ENCODE data around the gene CD82. TPM values are rescaled to one million over a fixed set of nuclear protein-coding genes. Genes with fewer than 3 reads are reported as not detected.
A peak's percentile ranks its signal among the peaks of the same experiment; 100 is the strongest.
"Not testable (repeated sequence)": the region's sequence is repeated elsewhere in the genome, so short reads cannot be mapped to it uniquely, and the experiment has no call there.

The CD82 gene
- total RNA-seq, 1 donor from 2014 or later, result 16.1 TPM

DNA sequence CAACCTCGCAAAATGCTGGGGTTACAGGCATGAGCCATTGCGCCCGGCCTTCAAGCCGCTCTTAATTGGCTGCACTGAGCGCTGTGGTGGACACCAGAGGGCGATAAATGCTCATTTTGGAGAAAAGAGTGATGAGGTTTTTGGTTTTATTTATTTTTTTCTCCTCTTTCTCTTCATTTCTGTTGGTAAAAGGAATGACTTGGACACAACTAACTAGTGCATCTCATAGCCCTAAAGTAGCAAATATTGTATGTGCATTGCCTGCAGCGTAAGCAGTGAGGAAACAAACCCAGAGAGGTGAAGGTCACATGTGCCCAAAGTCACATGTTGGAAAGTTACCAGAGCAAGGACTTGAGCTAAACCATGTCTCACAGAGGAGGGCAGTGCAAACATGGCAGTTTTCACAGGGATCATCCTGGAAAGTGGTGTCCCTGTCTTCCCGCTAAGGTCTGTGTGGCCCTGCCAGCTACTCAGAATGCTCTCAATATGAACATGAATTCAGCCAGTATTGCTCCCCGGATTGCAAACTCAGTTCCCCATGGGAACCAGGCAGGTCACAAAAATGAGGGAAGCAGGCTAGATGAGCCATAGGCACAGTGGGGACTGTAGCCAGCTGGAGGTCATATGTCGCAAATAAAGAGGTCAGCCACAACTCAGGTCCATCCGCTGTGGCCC lies 8.6 kb upstream of the CD82 start:
- no peak overlapping the region for H3K27ac Mint-ChIP-seq (ENCODE audit: unreplicated experiment)
- TF ChIP-seq, protein P1, sequence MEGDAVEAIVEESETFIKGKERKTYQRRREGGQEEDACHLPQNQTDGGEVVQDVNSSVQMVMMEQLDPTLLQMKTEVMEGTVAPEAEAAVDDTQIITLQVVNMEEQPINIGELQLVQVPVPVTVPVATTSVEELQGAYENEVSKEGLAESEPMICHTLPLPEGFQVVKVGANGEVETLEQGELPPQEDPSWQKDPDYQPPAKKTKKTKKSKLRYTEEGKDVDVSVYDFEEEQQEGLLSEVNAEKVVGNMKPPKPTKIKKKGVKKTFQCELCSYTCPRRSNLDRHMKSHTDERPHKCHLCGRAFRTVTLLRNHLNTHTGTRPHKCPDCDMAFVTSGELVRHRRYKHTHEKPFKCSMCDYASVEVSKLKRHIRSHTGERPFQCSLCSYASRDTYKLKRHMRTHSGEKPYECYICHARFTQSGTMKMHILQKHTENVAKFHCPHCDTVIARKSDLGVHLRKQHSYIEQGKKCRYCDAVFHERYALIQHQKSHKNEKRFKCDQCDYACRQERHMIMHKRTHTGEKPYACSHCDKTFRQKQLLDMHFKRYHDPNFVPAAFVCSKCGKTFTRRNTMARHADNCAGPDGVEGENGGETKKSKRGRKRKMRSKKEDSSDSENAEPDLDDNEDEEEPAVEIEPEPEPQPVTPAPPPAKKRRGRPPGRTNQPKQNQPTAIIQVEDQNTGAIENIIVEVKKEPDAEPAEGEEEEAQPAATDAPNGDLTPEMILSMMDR (IDR thresholded peaks at IDR 0.05; ENCODE audit: unreplicated experiment), result peak; percentile 36
- no peak overlapping the region for H3K4me3 Mint-ChIP-seq (ENCODE audit: unreplicated experiment)
- H3K36me3 Mint-ChIP-seq (ENCODE audit: low read depth, unreplicated experiment), result no peaks in the 10 kb centered on the region
- peak; percentile 60 for DNase-seq (ENCODE audit: low spot score)
- H3K9me3 Mint-ChIP-seq (ENCODE audit: unreplicated experiment), result no peaks in the 10 kb centered on the region
- H3K27me3 Mint-ChIP-seq (ENCODE audit: unreplicated experiment), result peaks cover 7% of the 10 kb centered on the region
- peaks cover 3% of the 10 kb centered on the region for H3K4me1 Mint-ChIP-seq (ENCODE audit: unreplicated experiment)

DNA sequence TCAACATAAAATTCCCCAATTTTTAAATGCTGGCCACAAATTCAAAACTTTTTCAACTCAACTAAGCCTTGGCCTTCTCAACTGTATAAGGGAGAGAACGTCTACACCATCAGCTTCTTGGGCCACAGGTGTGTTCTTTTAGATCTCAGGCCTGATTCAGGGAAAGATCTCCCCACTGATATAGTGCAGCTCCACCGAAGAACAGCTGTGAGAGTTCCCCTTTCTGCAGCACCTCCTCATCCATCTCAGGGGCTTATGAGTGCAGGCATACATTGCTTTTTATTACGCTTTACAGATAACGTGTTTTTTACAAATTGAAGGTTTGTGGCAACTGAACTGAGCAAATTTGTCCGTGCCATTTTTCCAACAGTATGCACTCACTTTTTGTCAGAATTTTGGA lies 8.0 kb upstream of the CD82 start:
- H3K4me3 Mint-ChIP-seq (ENCODE audit: unreplicated experiment), result no peak overlapping the region
- no peaks in the 10 kb centered on the region for H3K9me3 Mint-ChIP-seq (ENCODE audit: unreplicated experiment)
- no peak for DNase-seq (ENCODE audit: low spot score)
- H3K27me3 Mint-ChIP-seq (ENCODE audit: unreplicated experiment), result peaks cover 7% of the 10 kb centered on the region
- no peak overlapping the region for H3K27ac Mint-ChIP-seq (ENCODE audit: unreplicated experiment)
- H3K4me1 Mint-ChIP-seq (ENCODE audit: unreplicated experiment), result peaks cover 3% of the 10 kb centered on the region
- TF ChIP-seq, protein P1 (IDR thresholded peaks at IDR 0.05; ENCODE audit: unreplicated experiment), result no peak
- H3K36me3 Mint-ChIP-seq (ENCODE audit: low read depth, unreplicated experiment), result no peaks in the 10 kb centered on the region

DNA sequence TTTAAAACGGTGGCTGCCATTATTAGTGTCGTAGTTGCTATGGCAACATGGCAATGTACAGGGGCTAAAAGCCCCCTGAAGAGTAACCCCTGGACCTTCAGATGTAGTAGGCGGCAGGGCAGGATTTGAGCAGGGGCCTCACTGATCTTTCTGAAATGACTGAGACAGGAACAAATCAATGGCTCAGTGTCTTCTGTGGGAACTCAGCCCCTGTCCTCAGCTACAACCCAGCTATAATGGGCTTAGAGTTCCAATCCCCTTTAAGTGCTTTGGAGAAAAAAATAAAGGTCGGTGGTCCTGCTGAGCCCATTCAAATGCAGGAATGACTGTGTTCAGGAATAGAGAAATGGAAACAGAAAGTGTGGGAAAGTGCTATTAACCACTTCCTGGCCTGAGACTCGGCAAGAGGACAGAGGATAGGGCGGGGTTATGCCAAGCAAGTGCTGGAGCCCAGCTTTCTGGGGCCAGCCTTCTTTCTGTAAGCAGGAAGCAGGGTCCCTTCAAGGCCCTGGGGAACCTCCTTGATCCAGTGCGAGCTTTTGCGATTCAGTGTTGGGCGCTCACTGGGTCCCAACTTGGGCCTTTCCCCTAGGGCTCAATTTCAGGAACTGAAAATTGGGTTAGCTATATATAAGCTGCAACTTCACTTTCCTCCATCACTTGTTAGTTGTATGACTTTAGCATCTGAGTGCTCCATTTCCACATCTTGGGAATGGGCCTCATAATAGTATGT lies 6.1 kb upstream of the CD82 start:
- no peaks in the 10 kb centered on the region for H3K9me3 Mint-ChIP-seq (ENCODE audit: unreplicated experiment)
- DNase-seq (ENCODE audit: low spot score), result no peak
- no peak overlapping the region for H3K27ac Mint-ChIP-seq (ENCODE audit: unreplicated experiment)
- H3K27me3 Mint-ChIP-seq (ENCODE audit: unreplicated experiment), result peaks cover 7% of the 10 kb centered on the region
- H3K4me3 Mint-ChIP-seq (ENCODE audit: unreplicated experiment), result no peak overlapping the region
- no peaks in the 10 kb centered on the region for H3K36me3 Mint-ChIP-seq (ENCODE audit: low read depth, unreplicated experiment)
- TF ChIP-seq, protein P1 (IDR thresholded peaks at IDR 0.05; ENCODE audit: unreplicated experiment), result no peak
- H3K4me1 Mint-ChIP-seq (ENCODE audit: unreplicated experiment), result peaks cover 6% of the 10 kb centered on the region

DNA sequence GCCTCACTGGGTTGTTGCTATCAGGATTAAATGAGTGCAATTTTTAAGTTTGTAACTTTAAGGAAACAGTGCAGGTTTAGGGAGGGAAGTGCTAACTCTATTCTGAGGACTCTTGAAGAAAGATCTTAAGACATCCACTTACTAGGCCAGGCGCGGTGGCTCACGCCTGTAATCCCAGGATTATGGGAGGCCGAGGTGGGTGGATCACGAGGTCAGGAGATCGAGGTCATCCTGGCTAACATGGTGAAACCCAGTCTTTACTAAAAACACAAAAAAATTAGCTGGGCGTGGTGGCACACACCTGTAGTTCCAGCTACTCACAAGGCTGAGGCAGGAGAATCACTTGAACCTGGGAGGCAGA lies 5.5 kb upstream of the CD82 start:
- not testable (repeated sequence) for H3K36me3 Mint-ChIP-seq (ENCODE audit: low read depth, unreplicated experiment); H3K27me3 Mint-ChIP-seq (ENCODE audit: unreplicated experiment); H3K9me3 Mint-ChIP-seq (ENCODE audit: unreplicated experiment); H3K4me1 Mint-ChIP-seq (ENCODE audit: unreplicated experiment); H3K4me3 Mint-ChIP-seq (ENCODE audit: unreplicated experiment); H3K27ac Mint-ChIP-seq (ENCODE audit: unreplicated experiment); DNase-seq (ENCODE audit: low spot score)

DNA sequence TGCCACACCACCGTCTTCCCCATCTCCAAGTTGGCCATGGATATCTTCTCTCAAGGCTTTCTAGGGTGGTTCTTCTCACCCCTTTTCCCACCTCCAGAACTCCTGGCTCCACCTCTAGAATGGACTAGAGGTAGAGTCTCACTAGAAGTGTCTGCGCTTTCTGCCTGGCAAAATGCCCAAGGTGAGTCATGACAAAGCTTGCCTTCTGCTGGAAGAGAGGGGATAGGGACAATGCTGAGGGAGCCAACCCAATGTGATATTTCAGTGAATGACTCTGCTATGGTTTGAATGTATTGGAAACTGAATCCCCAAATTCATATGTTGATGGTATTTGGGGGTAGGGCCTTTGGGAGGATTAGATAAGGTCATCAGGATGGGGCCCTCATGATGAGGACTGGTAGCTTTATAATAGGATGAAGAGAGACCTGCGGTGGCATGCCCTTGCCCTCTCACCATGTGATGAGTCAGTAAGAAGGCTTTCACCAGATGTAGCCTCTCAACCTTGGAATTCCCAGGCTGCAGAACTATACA lies 4.1 kb upstream of the CD82 start:
- peaks cover 9% of the 10 kb centered on the region for H3K27me3 Mint-ChIP-seq (ENCODE audit: unreplicated experiment)
- no peaks in the 10 kb centered on the region for H3K9me3 Mint-ChIP-seq (ENCODE audit: unreplicated experiment)
- TF ChIP-seq, protein P1 (IDR thresholded peaks at IDR 0.05; ENCODE audit: unreplicated experiment), result no peak
- H3K4me1 Mint-ChIP-seq (ENCODE audit: unreplicated experiment), result peaks cover 8% of the 10 kb centered on the region
- no peaks in the 10 kb centered on the region for H3K36me3 Mint-ChIP-seq (ENCODE audit: low read depth, unreplicated experiment)
- no peak overlapping the region for H3K4me3 Mint-ChIP-seq (ENCODE audit: unreplicated experiment)
- H3K27ac Mint-ChIP-seq (ENCODE audit: unreplicated experiment), result no peak overlapping the region
- DNase-seq (ENCODE audit: low spot score), result no peak
